HepG2 (cell line): ENCODE data around the gene CDK2AP2. TPM values are rescaled to one million over a fixed set of nuclear protein-coding genes. Genes with fewer than 3 reads are reported as not detected.
A peak's percentile ranks its signal among the peaks of the same experiment; 100 is the strongest.

ENCODE experiments used
- AGO2 ChIP-seq: fragments of 200-400 bp; formaldehyde crosslinking; optimal IDR thresholded peaks from 2 replicates; pipeline ENCODE3; 2017; ENCODE audit warnings: mild to moderate bottlenecking, low read depth, low read length, moderate library complexity
- EZH2 ChIP-seq: conservative IDR thresholded peaks from 2 replicates; pipeline ENCODE4 v1.6.1; 2012; ENCODE audit warnings: mild to moderate bottlenecking, low read depth, low read length, moderate library complexity
- GTF2F1 ChIP-seq: fragments of 150-350 bp; IDR thresholded peaks from 2 replicates; pipeline ENCODE4 v1.6.1; 2014; ENCODE audit warnings: low read length
- HNRNPH1 ChIP-seq: fragments of 200-400 bp; formaldehyde crosslinking; optimal IDR thresholded peaks from 2 replicates; pipeline ENCODE3; 2017; ENCODE audit warnings: mild to moderate bottlenecking, low read depth, low read length
- HOXA3 ChIP-seq: sonication (generic); formaldehyde crosslinking; IDR thresholded peaks from 2 replicates; pipeline ENCODE4 v1.5.0; 2020; ENCODE audit warnings: missing genetic modification reagents
- IRF2 ChIP-seq: IDR thresholded peaks from 2 replicates; pipeline ENCODE4 v1.6.1; 2018; ENCODE audit warnings: missing genetic modification reagents, missing compliant biosample characterization
- KDM4B ChIP-seq: sonication (generic); formaldehyde crosslinking; IDR thresholded peaks from 2 replicates; pipeline ENCODE4 v1.4.0; 2020; ENCODE audit warnings: missing genetic modification reagents
- MTA1 ChIP-seq: sonication (generic); formaldehyde crosslinking; IDR thresholded peaks from 2 replicates; pipeline ENCODE4 v1.4.0; 2020; ENCODE audit warnings: missing genetic modification reagents, mild to moderate bottlenecking, borderline replicate concordance
- NCOR1 ChIP-seq: fragments of 200-600 bp; sonication (generic); IDR thresholded peaks from 2 replicates; pipeline ENCODE4 v1.7.0; 2017; ENCODE audit warnings: antibody characterized with exemption, low read length, borderline replicate concordance
- NFE2 ChIP-seq: sonication (generic); formaldehyde crosslinking; IDR thresholded peaks from 2 replicates; pipeline ENCODE4 v1.4.0; 2020; ENCODE audit warnings: missing genetic modification reagents
- PLRG1 ChIP-seq: fragments of 450-650 bp; conservative IDR thresholded peaks from 2 replicates; pipeline ENCODE4 v1.6.1; 2016
- POLR2G ChIP-seq: fragments of 200-400 bp; formaldehyde crosslinking; IDR thresholded peaks from 2 replicates; pipeline ENCODE4 v1.6.1; 2018; ENCODE audit warnings: mild to moderate bottlenecking, low read depth, low read length, moderate library complexity
- RXRA ChIP-seq: sonication (generic); formaldehyde crosslinking; IDR thresholded peaks from 2 replicates; pipeline ENCODE4 v1.5.1; 2020; ENCODE audit warnings: missing genetic modification reagents
- SMAD9 ChIP-seq: sonication (generic); formaldehyde crosslinking; IDR thresholded peaks from 2 replicates; pipeline ENCODE4 v1.5.1; 2020; ENCODE audit warnings: mild to moderate bottlenecking, missing genetic modification reagents
- ZNF205 ChIP-seq: IDR thresholded peaks from 2 replicates; pipeline ENCODE4 v1.6.1; 2018; ENCODE audit warnings: missing biosample characterization, missing genetic modification reagents
- ZNF317 ChIP-seq: sonication (generic); formaldehyde crosslinking; IDR thresholded peaks from 2 replicates; pipeline ENCODE4 v1.5.0; 2020; ENCODE audit warnings: mild to moderate bottlenecking, missing genetic modification reagents
- ZNF564 ChIP-seq: sonication (generic); formaldehyde crosslinking; IDR thresholded peaks from 2 replicates; pipeline ENCODE4 v1.8.1; 2023; ENCODE audit warnings: mild to moderate bottlenecking, missing genetic modification reagents
- ZNF773 ChIP-seq: sonication (generic); formaldehyde crosslinking; IDR thresholded peaks from 2 replicates; pipeline ENCODE4 v1.4.0; 2020; ENCODE audit warnings: missing genetic modification reagents, borderline replicate concordance
- ZSCAN12 ChIP-seq: sonication (generic); formaldehyde crosslinking; IDR thresholded peaks from 2 replicates; pipeline ENCODE4 v1.9.0; 2021; ENCODE audit warnings: mild to moderate bottlenecking, missing genetic modification reagents
- polyA plus RNA-seq, 8 experiments: library from polyadenylated mRNA; depleted of rRNA in 3 of 8; stranded (reverse) in 7 of 8; unstranded in 1 of 8; fragments of >200 nt; fragmentation: Illumina TruSeq in 4 of 8; extraction: Trizol in 4 of 8; gene quantifications; 2 replicates each; pipeline versions ENCODE4 v1.2.1 to v1.2.3, GENCODE V29; 2011 to 2016; ENCODE audit warnings: low read depth in 4 of 8, missing spikeins in 1 of 8, mixed read lengths in 1 of 8; ENCODE audit not compliant: insufficient read depth in 1 of 8
- total RNA-seq, 5 experiments: library from RNA; depleted of rRNA; stranded (reverse); fragments of >200 nt; fragmentation: Illumina TruSeq; extraction: Trizol; gene quantifications; 2 replicates each; pipeline ENCODE4 v1.2.3, GENCODE V29; 2016; ENCODE audit warnings: low read depth in 1 of 5
- TF ChIP-seq, protein P1 (sequence below): sonication (generic); formaldehyde crosslinking; IDR thresholded peaks from 2 replicates; pipeline ENCODE4 v1.4.0; 2020; ENCODE audit warnings: mild to moderate bottlenecking, missing genetic modification reagents
- TF ChIP-seq, protein P2 (sequence below): IDR thresholded peaks from 2 replicates; pipeline ENCODE4 v1.6.1; 2016; ENCODE audit warnings: mild to moderate bottlenecking, missing biosample characterization, missing genetic modification reagents
- TF ChIP-seq, protein P3 (sequence below): sonication (generic); formaldehyde crosslinking; IDR thresholded peaks from 2 replicates; pipeline ENCODE4 v1.5.0; 2020; ENCODE audit warnings: mild to moderate bottlenecking, missing genetic modification reagents, borderline replicate concordance
- TF ChIP-seq, protein P4 (sequence below): sonication (generic); formaldehyde crosslinking; IDR thresholded peaks from 2 replicates; pipeline ENCODE4 v1.8.0; 2022; ENCODE audit warnings: mild to moderate bottlenecking, missing genetic modification reagents, moderate library complexity

Gene CDK2AP2
- total and polyA plus RNA-seq, 2 of the 13 experiments (the other 11 are each of a cell fraction or from before 2014, with no cell fraction given): 15.0 to 23.2 TPM

DNA sequence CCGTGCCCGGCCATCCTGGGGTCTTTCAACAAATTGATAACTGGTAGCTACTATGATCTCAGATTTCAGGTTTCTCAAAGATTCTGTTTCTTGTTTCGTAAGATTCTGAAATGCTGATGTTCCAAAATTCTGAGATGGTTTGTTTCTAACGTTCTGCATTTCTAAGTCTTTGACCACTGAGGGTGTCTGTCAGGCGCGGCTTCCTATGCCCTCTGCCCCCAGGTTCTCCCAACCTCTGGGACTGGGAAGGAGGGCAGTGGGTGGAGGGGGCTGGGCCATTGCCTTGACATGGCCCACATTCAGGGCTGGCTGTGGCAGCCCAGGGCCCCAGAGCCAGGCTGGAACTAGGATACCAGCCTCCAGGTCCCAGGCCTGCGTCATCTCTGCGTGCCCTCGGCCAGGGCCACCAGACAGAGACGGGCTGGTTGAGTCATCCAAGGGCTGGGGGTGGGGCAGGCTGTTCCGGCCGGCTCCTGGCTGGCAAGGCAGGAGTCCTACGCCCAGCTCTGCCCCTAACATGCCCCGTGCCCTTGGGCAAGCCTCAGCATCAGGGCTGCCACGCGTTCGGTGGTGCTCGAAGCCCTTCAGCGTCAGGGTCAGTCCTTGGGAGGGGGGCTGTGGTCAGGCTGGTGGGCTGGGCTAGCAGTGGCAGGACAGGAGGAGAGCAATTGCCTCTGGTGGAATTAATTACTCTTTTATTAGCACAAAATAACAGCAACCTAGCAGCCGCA is 44.1 kb downstream of the CDK2AP2 start (continued):
- peak; percentile 16; the same call in 1 of the 2 replicates for TF ChIP-seq POLR2G
- TF ChIP-seq, protein P1, sequence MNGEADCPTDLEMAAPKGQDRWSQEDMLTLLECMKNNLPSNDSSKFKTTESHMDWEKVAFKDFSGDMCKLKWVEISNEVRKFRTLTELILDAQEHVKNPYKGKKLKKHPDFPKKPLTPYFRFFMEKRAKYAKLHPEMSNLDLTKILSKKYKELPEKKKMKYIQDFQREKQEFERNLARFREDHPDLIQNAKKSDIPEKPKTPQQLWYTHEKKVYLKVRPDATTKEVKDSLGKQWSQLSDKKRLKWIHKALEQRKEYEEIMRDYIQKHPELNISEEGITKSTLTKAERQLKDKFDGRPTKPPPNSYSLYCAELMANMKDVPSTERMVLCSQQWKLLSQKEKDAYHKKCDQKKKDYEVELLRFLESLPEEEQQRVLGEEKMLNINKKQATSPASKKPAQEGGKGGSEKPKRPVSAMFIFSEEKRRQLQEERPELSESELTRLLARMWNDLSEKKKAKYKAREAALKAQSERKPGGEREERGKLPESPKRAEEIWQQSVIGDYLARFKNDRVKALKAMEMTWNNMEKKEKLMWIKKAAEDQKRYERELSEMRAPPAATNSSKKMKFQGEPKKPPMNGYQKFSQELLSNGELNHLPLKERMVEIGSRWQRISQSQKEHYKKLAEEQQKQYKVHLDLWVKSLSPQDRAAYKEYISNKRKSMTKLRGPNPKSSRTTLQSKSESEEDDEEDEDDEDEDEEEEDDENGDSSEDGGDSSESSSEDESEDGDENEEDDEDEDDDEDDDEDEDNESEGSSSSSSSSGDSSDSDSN (CRISPR knock-in tag): no peak; the same call in 1 of the 2 replicates
- TF ChIP-seq KDM4B (CRISPR knock-in tag): no peak
- TF ChIP-seq RXRA (CRISPR knock-in tag): peak; percentile 60
- no peak for TF ChIP-seq SMAD9 (CRISPR knock-in tag)
- TF ChIP-seq, protein P2, sequence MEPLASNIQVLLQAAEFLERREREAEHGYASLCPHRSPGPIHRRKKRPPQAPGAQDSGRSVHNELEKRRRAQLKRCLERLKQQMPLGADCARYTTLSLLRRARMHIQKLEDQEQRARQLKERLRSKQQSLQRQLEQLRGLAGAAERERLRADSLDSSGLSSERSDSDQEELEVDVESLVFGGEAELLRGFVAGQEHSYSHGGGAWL (CRISPR knock-in tag): peak; percentile 30; the same call in 1 of the 2 replicates
- TF ChIP-seq ZNF773 (CRISPR knock-in tag): no peak
- no peak for TF ChIP-seq NCOR1
- TF ChIP-seq HOXA3 (CRISPR knock-in tag): no peak
- no peak for TF ChIP-seq GTF2F1
- TF ChIP-seq ZNF564 (CRISPR knock-in tag): peak; percentile 43; the same call in 1 of the 2 replicates
- no peak for TF ChIP-seq ZSCAN12 (CRISPR knock-in tag)
- no peak for TF ChIP-seq HNRNPH1
- TF ChIP-seq, protein P3, sequence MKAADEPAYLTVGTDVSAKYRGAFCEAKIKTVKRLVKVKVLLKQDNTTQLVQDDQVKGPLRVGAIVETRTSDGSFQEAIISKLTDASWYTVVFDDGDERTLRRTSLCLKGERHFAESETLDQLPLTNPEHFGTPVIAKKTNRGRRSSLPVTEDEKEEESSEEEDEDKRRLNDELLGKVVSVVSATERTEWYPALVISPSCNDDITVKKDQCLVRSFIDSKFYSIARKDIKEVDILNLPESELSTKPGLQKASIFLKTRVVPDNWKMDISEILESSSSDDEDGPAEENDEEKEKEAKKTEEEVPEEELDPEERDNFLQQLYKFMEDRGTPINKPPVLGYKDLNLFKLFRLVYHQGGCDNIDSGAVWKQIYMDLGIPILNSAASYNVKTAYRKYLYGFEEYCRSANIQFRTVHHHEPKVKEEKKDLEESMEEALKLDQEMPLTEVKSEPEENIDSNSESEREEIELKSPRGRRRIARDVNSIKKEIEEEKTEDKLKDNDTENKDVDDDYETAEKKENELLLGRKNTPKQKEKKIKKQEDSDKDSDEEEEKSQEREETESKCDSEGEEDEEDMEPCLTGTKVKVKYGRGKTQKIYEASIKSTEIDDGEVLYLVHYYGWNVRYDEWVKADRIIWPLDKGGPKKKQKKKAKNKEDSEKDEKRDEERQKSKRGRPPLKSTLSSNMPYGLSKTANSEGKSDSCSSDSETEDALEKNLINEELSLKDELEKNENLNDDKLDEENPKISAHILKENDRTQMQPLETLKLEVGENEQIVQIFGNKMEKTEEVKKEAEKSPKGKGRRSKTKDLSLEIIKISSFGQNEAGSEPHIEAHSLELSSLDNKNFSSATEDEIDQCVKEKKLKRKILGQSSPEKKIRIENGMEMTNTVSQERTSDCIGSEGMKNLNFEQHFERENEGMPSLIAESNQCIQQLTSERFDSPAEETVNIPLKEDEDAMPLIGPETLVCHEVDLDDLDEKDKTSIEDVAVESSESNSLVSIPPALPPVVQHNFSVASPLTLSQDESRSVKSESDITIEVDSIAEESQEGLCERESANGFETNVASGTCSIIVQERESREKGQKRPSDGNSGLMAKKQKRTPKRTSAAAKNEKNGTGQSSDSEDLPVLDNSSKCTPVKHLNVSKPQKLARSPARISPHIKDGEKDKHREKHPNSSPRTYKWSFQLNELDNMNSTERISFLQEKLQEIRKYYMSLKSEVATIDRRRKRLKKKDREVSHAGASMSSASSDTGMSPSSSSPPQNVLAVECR (CRISPR knock-in tag): no peak
- TF ChIP-seq ZNF205 (CRISPR knock-in tag): no peak
- TF ChIP-seq, protein P4, sequence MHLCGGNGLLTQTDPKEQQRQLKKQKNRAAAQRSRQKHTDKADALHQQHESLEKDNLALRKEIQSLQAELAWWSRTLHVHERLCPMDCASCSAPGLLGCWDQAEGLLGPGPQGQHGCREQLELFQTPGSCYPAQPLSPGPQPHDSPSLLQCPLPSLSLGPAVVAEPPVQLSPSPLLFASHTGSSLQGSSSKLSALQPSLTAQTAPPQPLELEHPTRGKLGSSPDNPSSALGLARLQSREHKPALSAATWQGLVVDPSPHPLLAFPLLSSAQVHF (CRISPR knock-in tag): no peak
- TF ChIP-seq EZH2: no peak
- TF ChIP-seq ZNF317 (CRISPR knock-in tag): 0 out of 2 replicates have a peak, but pooled peaks have one; percentile 4
- TF ChIP-seq MTA1 (CRISPR knock-in tag): 0 out of 2 replicates have a peak, but pooled peaks have one; percentile 8
- peak; percentile 13; the same call in 1 of the 2 replicates for TF ChIP-seq IRF2
- peak; percentile 91 for TF ChIP-seq AGO2
- no peak for TF ChIP-seq NFE2 (CRISPR knock-in tag)
- TF ChIP-seq PLRG1: no peak
